Measurements from ENCODE around the gene USHBP1. TPM values are rescaled to one million over a fixed set of nuclear protein-coding genes. Genes with fewer than 3 reads are reported as not detected.
A peak's percentile ranks its signal among the peaks of the same experiment; 100 is the strongest.

Gene USHBP1
- total RNA-seq, 1 experiment from 2014 or later = 6.4 TPM

DNA sequence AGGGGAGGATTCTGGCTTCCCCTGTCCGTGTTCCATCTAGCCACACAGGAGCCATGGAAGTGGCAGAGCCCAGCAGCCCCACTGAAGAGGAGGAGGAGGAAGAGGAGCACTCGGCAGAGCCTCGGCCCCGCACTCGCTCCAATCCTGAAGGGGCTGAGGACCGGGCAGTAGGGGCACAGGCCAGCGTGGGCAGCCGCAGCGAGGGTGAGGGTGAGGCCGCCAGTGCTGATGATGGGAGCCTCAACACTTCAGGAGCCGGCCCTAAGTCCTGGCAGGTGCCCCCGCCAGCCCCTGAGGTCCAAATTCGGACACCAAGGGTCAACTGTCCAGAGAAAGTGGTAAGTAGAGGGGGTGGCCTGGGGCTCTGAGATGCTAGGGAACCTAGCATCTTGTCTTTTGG lies 4.2 kb upstream of the USHBP1 start:
- TF ChIP-seq, protein P1, sequence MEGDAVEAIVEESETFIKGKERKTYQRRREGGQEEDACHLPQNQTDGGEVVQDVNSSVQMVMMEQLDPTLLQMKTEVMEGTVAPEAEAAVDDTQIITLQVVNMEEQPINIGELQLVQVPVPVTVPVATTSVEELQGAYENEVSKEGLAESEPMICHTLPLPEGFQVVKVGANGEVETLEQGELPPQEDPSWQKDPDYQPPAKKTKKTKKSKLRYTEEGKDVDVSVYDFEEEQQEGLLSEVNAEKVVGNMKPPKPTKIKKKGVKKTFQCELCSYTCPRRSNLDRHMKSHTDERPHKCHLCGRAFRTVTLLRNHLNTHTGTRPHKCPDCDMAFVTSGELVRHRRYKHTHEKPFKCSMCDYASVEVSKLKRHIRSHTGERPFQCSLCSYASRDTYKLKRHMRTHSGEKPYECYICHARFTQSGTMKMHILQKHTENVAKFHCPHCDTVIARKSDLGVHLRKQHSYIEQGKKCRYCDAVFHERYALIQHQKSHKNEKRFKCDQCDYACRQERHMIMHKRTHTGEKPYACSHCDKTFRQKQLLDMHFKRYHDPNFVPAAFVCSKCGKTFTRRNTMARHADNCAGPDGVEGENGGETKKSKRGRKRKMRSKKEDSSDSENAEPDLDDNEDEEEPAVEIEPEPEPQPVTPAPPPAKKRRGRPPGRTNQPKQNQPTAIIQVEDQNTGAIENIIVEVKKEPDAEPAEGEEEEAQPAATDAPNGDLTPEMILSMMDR (conservative IDR thresholded peaks at IDR 0.05) = no peak
- Histone ChIP-seq H2AFZ (ENCODE audit: low read length) (no peak overlapping the region), H4K91ac (ENCODE audit: insufficient read length, low read depth, low read length) (no peak overlapping the region), H3K56ac (ENCODE audit: insufficient read length, low read depth, low read length) (no peak overlapping the region), H4K5ac (ENCODE audit: insufficient read length, low read depth, low read length) (no peak overlapping the region), H4K20me1 (ENCODE audit: control insufficient read depth, insufficient read depth, insufficient read length) (no peaks in the 10 kb centered on the region), H3K27me3 (ENCODE audit: insufficient read depth, low read length) (no peaks in the 10 kb centered on the region), H3K79me2 (ENCODE audit: insufficient read depth, low read length) (no peaks in the 10 kb centered on the region), H3K4me2 (ENCODE audit: insufficient read depth, insufficient read length, low read length) (no peak overlapping the region), H3K9ac (ENCODE audit: extremely low read depth, insufficient read length, low read length) (no peak overlapping the region), H3K4ac (ENCODE audit: low read depth, low read length) (no peak overlapping the region), H2BK120ac (ENCODE audit: low read depth, low read length, poor library complexity, severe bottlenecking) (no peak overlapping the region), H3K9me3 (ENCODE audit: control insufficient read depth, low read depth, low read length) (no peaks in the 10 kb centered on the region), H3T11ph (ENCODE audit: low read length) (no peak overlapping the region), H2BK20ac (ENCODE audit: low read depth, low read length, poor library complexity, severe bottlenecking) (no peak overlapping the region), H2BK5ac (ENCODE audit: insufficient read length, low read length) (no peak overlapping the region), H3K79me1 (ENCODE audit: insufficient read depth, low read depth, low read length, poor library complexity, severe bottlenecking) (peaks cover 10% of the 10 kb centered on the region), H3K27ac (ENCODE audit: insufficient read length, low read depth, low read length) (no peak overlapping the region), H4K8ac (replicated peaks; ENCODE audit: insufficient read length, low read depth, low read length) (no peak overlapping the region), H3K23ac (ENCODE audit: insufficient read length, low read depth, low read length) (no peak overlapping the region), H3K18ac (ENCODE audit: insufficient read length, low read depth, low read length) (no peak overlapping the region), H2BK15ac (ENCODE audit: low read depth, low read length) (no peak overlapping the region), H3K23me2 (ENCODE audit: insufficient read length, low read depth, low read length, poor library complexity, severe bottlenecking) (peaks cover 5% of the 10 kb centered on the region), H3K4me1 (ENCODE audit: insufficient read depth, low read length) (peaks cover 4% of the 10 kb centered on the region; the same call in 1 of the 2 replicates), H3K14ac (ENCODE audit: insufficient read depth, low read length) (no peak overlapping the region), H2AK5ac (ENCODE audit: insufficient read length, low read length) (no peak overlapping the region), H2BK12ac (ENCODE audit: insufficient read length, low read depth, low read length) (no peak overlapping the region)
- Mint-ChIP-seq H3K36me3 (ENCODE audit: insufficient read depth in 1 of 3, low read depth in 3 of 3) (peaks cover 11 to 33% (median 31%) of the 10 kb centered on the region in 3 experiments), H3K4me1 (peaks cover 15 to 19% of the 10 kb centered on the region in 2 experiments), H3K27me3 (ENCODE audit: low read depth) (no peaks in the 10 kb centered on the region; the same call in 1 of the 2 replicates), H3K27ac (no peak overlapping the region), H3K4me3 (peak overlapping the region; percentile 94 to 96), H3K9me3 (no peaks in the 10 kb centered on the region; a peak in 1 of 5 replicates)
- DNase-seq = no peak
- whole genome bisulfite sequencing (ENCODE audit: extremely low coverage, insufficient read length, low lambda C conversion rate) = no CpG with 5 or more reads among the region's 13 CpGs

Data from H9 (cell line).